ENCODE measurements around the gene GPX4. TPM values are rescaled to one million over a fixed set of nuclear protein-coding genes. Genes with fewer than 3 reads are reported as not detected.
A peak's percentile ranks its signal among the peaks of the same experiment; 100 is the strongest.

Gene GPX4
- total and polyA plus RNA-seq, 2 of the 13 experiments (the other 11 are each of a cell fraction or from before 2014, with no cell fraction given), result 535 to 613 TPM

DNA sequence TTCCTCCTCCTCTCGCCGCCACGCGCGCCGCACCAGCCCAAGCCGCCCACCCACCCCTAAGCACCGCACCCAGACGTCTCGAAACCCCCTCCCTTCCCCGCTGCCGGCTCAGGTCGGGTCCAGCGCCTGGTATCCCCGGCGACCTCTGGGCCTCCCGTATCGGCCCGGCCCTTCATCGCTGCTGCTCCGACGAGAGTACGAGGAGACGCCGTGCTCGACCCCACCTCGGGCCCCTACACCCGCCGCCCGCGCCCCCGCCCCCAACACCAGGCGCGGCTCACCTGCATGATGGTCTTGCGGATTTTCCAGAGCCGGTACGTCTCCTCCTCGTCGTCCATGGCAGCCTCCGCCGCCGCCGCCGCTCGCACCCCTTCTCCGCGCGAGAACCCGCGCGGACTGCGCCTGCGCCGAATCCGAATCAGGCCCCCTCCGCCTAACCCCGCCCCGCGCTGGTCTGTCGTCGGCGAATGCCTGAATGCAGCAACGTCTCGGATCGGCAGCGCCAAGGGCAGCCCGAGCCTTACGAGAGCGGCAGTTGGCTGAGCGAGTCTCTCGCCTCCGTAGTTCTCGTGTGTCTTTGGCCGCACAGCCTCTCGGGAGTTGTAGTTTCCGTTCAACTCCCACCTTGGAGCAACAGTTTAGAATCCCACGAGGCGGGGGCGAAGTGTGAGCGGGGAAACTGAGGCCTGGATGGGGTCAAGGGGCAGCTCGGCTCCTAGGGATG is 8.7 kb upstream of the GPX4 start, which contains the start of gene POLR2E (continued):
- no peak for TF ChIP-seq GPBP1L1 (CRISPR knock-in tag; IDR thresholded peaks at IDR 0.05)
- TF ChIP-seq AGO1 (IDR thresholded peaks at IDR 0.05; ENCODE audit: low read depth, low read length, poor library complexity, severe bottlenecking), result no peak
- TF ChIP-seq FLYWCH1 (CRISPR knock-in tag; IDR thresholded peaks at IDR 0.05), result no peak
- TF ChIP-seq, protein P1, sequence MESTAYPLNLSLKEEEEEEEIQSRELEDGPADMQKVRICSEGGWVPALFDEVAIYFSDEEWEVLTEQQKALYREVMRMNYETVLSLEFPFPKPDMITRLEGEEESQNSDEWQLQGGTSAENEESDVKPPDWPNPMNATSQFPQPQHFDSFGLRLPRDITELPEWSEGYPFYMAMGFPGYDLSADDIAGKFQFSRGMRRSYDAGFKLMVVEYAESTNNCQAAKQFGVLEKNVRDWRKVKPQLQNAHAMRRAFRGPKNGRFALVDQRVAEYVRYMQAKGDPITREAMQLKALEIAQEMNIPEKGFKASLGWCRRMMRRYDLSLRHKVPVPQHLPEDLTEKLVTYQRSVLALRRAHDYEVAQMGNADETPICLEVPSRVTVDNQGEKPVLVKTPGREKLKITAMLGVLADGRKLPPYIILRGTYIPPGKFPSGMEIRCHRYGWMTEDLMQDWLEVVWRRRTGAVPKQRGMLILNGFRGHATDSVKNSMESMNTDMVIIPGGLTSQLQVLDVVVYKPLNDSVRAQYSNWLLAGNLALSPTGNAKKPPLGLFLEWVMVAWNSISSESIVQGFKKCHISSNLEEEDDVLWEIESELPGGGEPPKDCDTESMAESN (CRISPR knock-in tag; conservative IDR thresholded peaks at IDR 0.05), result peak; percentile 92; the same call in 1 of the 2 replicates
- no peak for TF ChIP-seq TOPORS (CRISPR knock-in tag; IDR thresholded peaks at IDR 0.05)
- peak; percentile 99 for TF ChIP-seq THAP11 (CRISPR knock-in tag; IDR thresholded peaks at IDR 0.05)
- TF ChIP-seq ATRX (CRISPR knock-in tag; IDR thresholded peaks at IDR 0.05; ENCODE audit: borderline replicate concordance), result no peak
- TF ChIP-seq ZNF446 (CRISPR knock-in tag; IDR thresholded peaks at IDR 0.05), result no peak
- TF ChIP-seq, protein P2, sequence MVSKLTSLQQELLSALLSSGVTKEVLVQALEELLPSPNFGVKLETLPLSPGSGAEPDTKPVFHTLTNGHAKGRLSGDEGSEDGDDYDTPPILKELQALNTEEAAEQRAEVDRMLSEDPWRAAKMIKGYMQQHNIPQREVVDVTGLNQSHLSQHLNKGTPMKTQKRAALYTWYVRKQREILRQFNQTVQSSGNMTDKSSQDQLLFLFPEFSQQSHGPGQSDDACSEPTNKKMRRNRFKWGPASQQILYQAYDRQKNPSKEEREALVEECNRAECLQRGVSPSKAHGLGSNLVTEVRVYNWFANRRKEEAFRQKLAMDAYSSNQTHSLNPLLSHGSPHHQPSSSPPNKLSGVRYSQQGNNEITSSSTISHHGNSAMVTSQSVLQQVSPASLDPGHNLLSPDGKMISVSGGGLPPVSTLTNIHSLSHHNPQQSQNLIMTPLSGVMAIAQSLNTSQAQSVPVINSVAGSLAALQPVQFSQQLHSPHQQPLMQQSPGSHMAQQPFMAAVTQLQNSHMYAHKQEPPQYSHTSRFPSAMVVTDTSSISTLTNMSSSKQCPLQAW (CRISPR knock-in tag; IDR thresholded peaks at IDR 0.05), result 0 out of 2 replicates have a peak, but pooled peaks have one; percentile 13
- peak; percentile 55 for TF ChIP-seq FOSL2 (CRISPR knock-in tag; IDR thresholded peaks at IDR 0.05)
- no peak for TF ChIP-seq ZNF263 (CRISPR knock-in tag; IDR thresholded peaks at IDR 0.05)
- no peak for TF ChIP-seq ZBED4 (CRISPR knock-in tag; IDR thresholded peaks at IDR 0.05; ENCODE audit: borderline replicate concordance)
- no peak for TF ChIP-seq SOX6 (IDR thresholded peaks at IDR 0.05)
- TF ChIP-seq SOX6 (CRISPR knock-in tag; IDR thresholded peaks at IDR 0.05), result peak; percentile 25; the same call in 1 of the 2 replicates
- no peak for TF ChIP-seq ZNF816 (CRISPR knock-in tag; IDR thresholded peaks at IDR 0.05; ENCODE audit: borderline replicate concordance)
- no peak for TF ChIP-seq ZFP62 (CRISPR knock-in tag; IDR thresholded peaks at IDR 0.05)
- TF ChIP-seq ZNF121 (CRISPR knock-in tag; IDR thresholded peaks at IDR 0.05), result no peak
- TF ChIP-seq SRY (CRISPR knock-in tag; IDR thresholded peaks at IDR 0.05), result 0 out of 2 replicates have a peak, but pooled peaks have one; percentile 45
- TF ChIP-seq ZBTB14 (CRISPR knock-in tag; IDR thresholded peaks at IDR 0.05), result peak; percentile 53; the same call in 1 of the 2 replicates
